Stomach (tissue), 9 donors: ENCODE results near the gene ICOSLG. TPM values are rescaled to one million over a fixed set of nuclear protein-coding genes. Genes with fewer than 3 reads are reported as not detected.

Experiments used
- DNase-seq, 2 donors: peaks; one replicate each; pipeline versions ENCODE4 v3.0.0 to v3.0.0-alpha.2; 2013 to 2019
- H3K27ac ChIP-seq, 5 donors: fragments of 200-600 bp in 4 of 5; sonication (generic) in 4 of 5; one replicate each; pipeline ENCODE4 v1.5.1; 2013 to 2019; ENCODE audit warnings: mild to moderate bottlenecking in 1 of 5, moderate library complexity in 1 of 5
- H3K27me3 ChIP-seq, 3 donors: fragments of 200-600 bp; sonication (generic); one replicate each; pipeline ENCODE4 v1.5.1; 2017 to 2019; ENCODE audit warnings: mixed run types in 1 of 3
- H3K36me3 ChIP-seq, 4 donors: fragments of 200-600 bp; sonication (generic); 1 replicate in 3 of 4; 2 replicates in 1 of 4; pipeline ENCODE4 v1.5.1; 2016 to 2019
- H3K4me1 ChIP-seq, 4 donors: fragments of 200-600 bp; sonication (generic); one replicate each; pipeline ENCODE4 v1.5.1; 2016 to 2019
- H3K4me3 ChIP-seq, 4 donors: fragments of 200-600 bp; sonication (generic) in 3 of 4; one replicate each; pipeline ENCODE4 v1.5.1; 2016 to 2019; ENCODE audit warnings: mild to moderate bottlenecking in 1 of 4
- H3K9me3 ChIP-seq, 4 donors: fragments of 200-600 bp; sonication (generic); one replicate each; pipeline ENCODE4 v1.5.1; 2016 to 2019
- CTCF ChIP-seq, 7 experiments: fragments of 450-650 bp in 4 of 7; fragments of 200-600 bp in 3 of 7; sonication (generic) in 3 of 7; IDR thresholded peaks; one replicate each; pipeline ENCODE4 v1.5.1; 2016 to 2019; ENCODE audit warnings: antibody characterized with exemption in 7 of 7, control low read depth in 2 of 7, mild to moderate bottlenecking in 1 of 7
- EP300 ChIP-seq: sonication (generic); formaldehyde crosslinking; IDR thresholded peaks from one replicate; pipeline ENCODE4 v1.6.1; 2017; ENCODE audit warnings: antibody characterized with exemption
- POLR2A ChIP-seq, 4 donors: fragments of 450-650 bp; IDR thresholded peaks; one replicate each; pipeline ENCODE4 v1.6.1; 2016; ENCODE audit warnings: antibody characterized with exemption in 4 of 4, control low read depth in 2 of 4, mild to moderate bottlenecking in 1 of 4, moderate library complexity in 1 of 4
- POLR2AphosphoS5 ChIP-seq, 3 donors: sonication (generic); formaldehyde crosslinking; IDR thresholded peaks; one replicate each; pipeline ENCODE4 v1.6.1; 2016; ENCODE audit warnings: antibody characterized with exemption in 3 of 3
- WGBS, 5 donors: extraction: QIAGEN DNeasy Blood & Tissue Kit in 3 of 5; methylation state at CpG; one replicate each; pipeline versions ENCODE4 v1.1.5 to v1.1.7; 2013 to 2018; 5-methylcytosine and 5-hydroxymethylcytosine counted together
- intact Hi-C: fragments of 100-400 bp; cut with DNase I; formaldehyde crosslinking; loops from one replicate; pipeline ENCODE4 v1.15.1; 2023; ENCODE audit warnings: low total_unique reads
- polyA plus RNA-seq, 3 donors: library from polyadenylated mRNA; stranded (reverse); fragments of 200-250 nt; gene quantifications; one replicate each; pipeline ENCODE4 v1.2.3, GENCODE V29; 2013
- total RNA-seq, 5 donors: library from RNA; depleted of rRNA; stranded (reverse); fragments of >200 nt; gene quantifications; one replicate each; pipeline versions ENCODE4 v1.1.0 to v1.2.3, GENCODE V29; 2014 to 2016
- donor health status: healthy with polysubstance abuse.
- donor health status: Bipolar disorder and iron deficiency.
- donor health status: healthy.

The ICOSLG gene
- total and polyA plus RNA-seq, 8 donors = 1.2 to 7.0 (median 3.0) TPM

GRCh38 chr21:44273046-44273445 lies 32.3 kb upstream of the ICOSLG start:
- H3K4me3 ChIP-seq = no peak overlapping the region
- no peak for TF ChIP-seq EP300
- TF ChIP-seq POLR2A (IDR thresholded peaks at IDR 0.05) = no peak
- no peak for TF ChIP-seq CTCF (IDR thresholded peaks at IDR 0.05)
- TF ChIP-seq POLR2AphosphoS5 (IDR thresholded peaks at IDR 0.05) = no peak
- no peak overlapping the region for H3K27ac ChIP-seq
- 67 to 100% (median 78%) methylated on average over 1 to 7 of the region's 7 CpGs for WGBS, 5 donors
- intact Hi-C loops = no loop called here
- H3K27me3 ChIP-seq = peaks cover 0 to 11% (median 0%) of the 10 kb centered on the region in 3 donors
- H3K4me1 ChIP-seq = no peaks in the 10 kb centered on the region
- no peaks in the 10 kb centered on the region for H3K9me3 ChIP-seq
- no peaks in the 10 kb centered on the region for H3K36me3 ChIP-seq
- DNase-seq = no peak

- no peak for TF ChIP-seq POLR2A (IDR thresholded peaks at IDR 0.05)
- no peak for TF ChIP-seq POLR2AphosphoS5 (IDR thresholded peaks at IDR 0.05)
- TF ChIP-seq EP300 = no peak
- TF ChIP-seq CTCF (IDR thresholded peaks at IDR 0.05) = no peak
- no peaks in the 10 kb centered on the region for H3K36me3 ChIP-seq
- 81 to 94% (median 91%) methylated on average over 10 to 18 of the region's 18 CpGs for WGBS, 5 donors
Measured at GRCh38 chr21:44272284-44272858, 31.6 kb upstream of the ICOSLG start.

GRCh38 chr21:44271558-44272283 lies 31.0 kb upstream of the ICOSLG start:
- H3K27ac ChIP-seq = no peak overlapping the region
- WGBS, 5 donors = 78 to 84% (median 81%) methylated on average over 13 to 18 of the region's 18 CpGs
- peaks cover 0 to 11% (median 0%) of the 10 kb centered on the region in 3 donors for H3K27me3 ChIP-seq
- no peaks in the 10 kb centered on the region for H3K9me3 ChIP-seq
- TF ChIP-seq EP300 (no peak), POLR2AphosphoS5 (IDR thresholded peaks at IDR 0.05) (no peak), POLR2A (IDR thresholded peaks at IDR 0.05) (no peak), CTCF (IDR thresholded peaks at IDR 0.05) (no peak)
- no peaks in the 10 kb centered on the region for H3K4me1 ChIP-seq
- intact Hi-C loops = no loop called here
- H3K4me3 ChIP-seq = no peak overlapping the region
- no peak for DNase-seq
- H3K36me3 ChIP-seq = no peaks in the 10 kb centered on the region

More at GRCh38 chr21:44272284-44272858, 31.6 kb upstream of the ICOSLG start:
- Histone ChIP-seq H3K27ac (no peak overlapping the region), H3K9me3 (no peaks in the 10 kb centered on the region), H3K27me3 (peaks cover 0 to 11% (median 0%) of the 10 kb centered on the region in 3 donors), H3K4me3 (no peak overlapping the region), H3K4me1 (no peaks in the 10 kb centered on the region)
- intact Hi-C loops = no loop called here
- no peak for DNase-seq

GRCh38 chr21:44269090-44269489 lies 28.3 kb upstream of the ICOSLG start:
- WGBS, 5 donors = 61 to 79% (median 70%) methylated on average over 8 of the region's 8 CpGs
- Histone ChIP-seq H3K4me1 (no peaks in the 10 kb centered on the region), H3K36me3 (no peaks in the 10 kb centered on the region), H3K4me3 (no peak overlapping the region), H3K27me3 (peaks cover 0 to 11% (median 0%) of the 10 kb centered on the region in 3 donors), H3K27ac (no peak overlapping the region), H3K9me3 (no peaks in the 10 kb centered on the region)
- TF ChIP-seq EP300 (no peak), POLR2A (IDR thresholded peaks at IDR 0.05) (no peak), POLR2AphosphoS5 (IDR thresholded peaks at IDR 0.05) (no peak), CTCF (IDR thresholded peaks at IDR 0.05) (no peak)
- no peak for DNase-seq
- intact Hi-C loops = no loop called here
